ENCODE measurements around the gene MOCOS.
A peak's percentile ranks its signal among the peaks of the same experiment; 100 is the strongest.

The MOCOS gene

GRCh38 chr18:36169938-36170337, 17.4 kb upstream of the MOCOS start:
- in situ Hi-C loops (cut with HindIII; ENCODE audit: low pct_ligation_motif_present, low sequenced_read_pairs) = no loop called here
- TF ChIP-seq CTCF (IDR thresholded peaks at IDR 0.05; ENCODE audit: low read depth, low read length, missing control alignments) = no peak
- H3K27ac ChIP-seq = no peak overlapping the region
- no peak for DNase-seq
- H3K36me3 ChIP-seq (replicated peaks) = peaks cover 58% of the 10 kb centered on the region
- H3K27me3 ChIP-seq (replicated peaks) = no peaks in the 10 kb centered on the region
- H3K4me3 ChIP-seq (ENCODE audit: low read depth, low read length) = no peak overlapping the region

DNA sequence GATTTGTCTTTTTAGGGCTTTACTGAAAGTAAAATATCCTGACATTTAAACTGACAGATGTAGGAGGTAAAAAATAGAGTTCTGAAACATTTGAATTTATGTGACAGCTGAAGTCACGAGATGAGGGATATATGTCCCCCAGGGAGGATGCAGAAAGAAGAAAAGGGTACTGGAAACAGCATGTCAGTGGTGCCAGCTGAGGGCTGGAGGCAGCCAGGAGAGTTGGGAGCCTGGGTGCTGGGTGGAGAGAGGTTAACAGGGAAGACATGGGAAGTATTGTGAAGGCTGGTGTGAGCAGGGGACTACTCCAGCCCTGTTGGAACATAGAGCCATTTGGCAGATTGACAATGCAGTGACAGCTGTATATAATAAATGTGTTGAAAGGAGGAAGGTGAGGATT, 11.8 kb upstream of the MOCOS start:
- in situ Hi-C loops (cut with HindIII; ENCODE audit: low pct_ligation_motif_present, low sequenced_read_pairs) = no loop called here
- Histone ChIP-seq H3K36me3 (replicated peaks) (peaks cover 38% of the 10 kb centered on the region), H3K27me3 (replicated peaks) (no peaks in the 10 kb centered on the region), H3K4me3 (ENCODE audit: low read depth, low read length) (no peak overlapping the region), H3K27ac (no peak overlapping the region)
- no peak for DNase-seq
- no peak for TF ChIP-seq CTCF (IDR thresholded peaks at IDR 0.05; ENCODE audit: low read depth, low read length, missing control alignments)

- in situ Hi-C loops (cut with HindIII; ENCODE audit: low pct_ligation_motif_present, low sequenced_read_pairs) = no loop called here
- peaks cover 32% of the 10 kb centered on the region for H3K36me3 ChIP-seq (replicated peaks)
Measured at GRCh38 chr18:36176177-36176584, 11.1 kb upstream of the MOCOS start.

DNA sequence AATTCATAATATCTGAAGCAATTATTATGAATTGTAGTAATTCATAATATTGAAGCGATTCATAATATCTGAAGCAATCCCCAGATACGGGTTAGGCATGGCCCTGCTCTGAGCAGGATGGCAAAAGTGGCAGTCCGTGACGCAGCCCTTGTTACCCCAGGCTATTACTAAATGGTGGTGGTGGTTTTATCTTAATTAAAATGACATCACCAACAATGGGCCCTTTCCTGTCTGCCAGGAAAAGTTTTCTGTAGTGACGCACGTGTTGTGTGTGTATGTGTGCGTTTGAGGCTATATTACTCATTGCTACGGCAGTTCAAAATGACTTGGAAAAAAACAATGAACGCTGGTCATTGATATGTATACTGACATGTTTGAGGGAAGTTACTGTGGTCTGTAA, 10.6 kb upstream of the MOCOS start:
- H3K36me3 ChIP-seq (replicated peaks) = peaks cover 28% of the 10 kb centered on the region
- no peak overlapping the region for H3K4me3 ChIP-seq (ENCODE audit: low read depth, low read length)
- H3K27me3 ChIP-seq (replicated peaks) = no peaks in the 10 kb centered on the region
- no peak for TF ChIP-seq CTCF (IDR thresholded peaks at IDR 0.05; ENCODE audit: low read depth, low read length, missing control alignments)
- peak; percentile 36 for DNase-seq
- no peak overlapping the region for H3K27ac ChIP-seq
- in situ Hi-C loops (cut with HindIII; ENCODE audit: low pct_ligation_motif_present, low sequenced_read_pairs) = no loop called here

More at GRCh38 chr18:36176177-36176584, 11.1 kb upstream of the MOCOS start:
- no peak for DNase-seq
- no peak for TF ChIP-seq CTCF (IDR thresholded peaks at IDR 0.05; ENCODE audit: low read depth, low read length, missing control alignments)
- H3K4me3 ChIP-seq (ENCODE audit: low read depth, low read length) = no peak overlapping the region
- H3K27ac ChIP-seq = no peak overlapping the region
- H3K27me3 ChIP-seq (replicated peaks) = no peaks in the 10 kb centered on the region

GRCh38 chr18:36177913-36178312, 9.4 kb upstream of the MOCOS start:
- Histone ChIP-seq H3K27me3 (replicated peaks) (no peaks in the 10 kb centered on the region), H3K4me3 (ENCODE audit: low read depth, low read length) (no peak overlapping the region), H3K27ac (no peak overlapping the region), H3K36me3 (replicated peaks) (peaks cover 19% of the 10 kb centered on the region)
- no peak for TF ChIP-seq CTCF (IDR thresholded peaks at IDR 0.05; ENCODE audit: low read depth, low read length, missing control alignments)
- no peak for DNase-seq
- in situ Hi-C loops (cut with HindIII; ENCODE audit: low pct_ligation_motif_present, low sequenced_read_pairs) = no loop called here

DNA sequence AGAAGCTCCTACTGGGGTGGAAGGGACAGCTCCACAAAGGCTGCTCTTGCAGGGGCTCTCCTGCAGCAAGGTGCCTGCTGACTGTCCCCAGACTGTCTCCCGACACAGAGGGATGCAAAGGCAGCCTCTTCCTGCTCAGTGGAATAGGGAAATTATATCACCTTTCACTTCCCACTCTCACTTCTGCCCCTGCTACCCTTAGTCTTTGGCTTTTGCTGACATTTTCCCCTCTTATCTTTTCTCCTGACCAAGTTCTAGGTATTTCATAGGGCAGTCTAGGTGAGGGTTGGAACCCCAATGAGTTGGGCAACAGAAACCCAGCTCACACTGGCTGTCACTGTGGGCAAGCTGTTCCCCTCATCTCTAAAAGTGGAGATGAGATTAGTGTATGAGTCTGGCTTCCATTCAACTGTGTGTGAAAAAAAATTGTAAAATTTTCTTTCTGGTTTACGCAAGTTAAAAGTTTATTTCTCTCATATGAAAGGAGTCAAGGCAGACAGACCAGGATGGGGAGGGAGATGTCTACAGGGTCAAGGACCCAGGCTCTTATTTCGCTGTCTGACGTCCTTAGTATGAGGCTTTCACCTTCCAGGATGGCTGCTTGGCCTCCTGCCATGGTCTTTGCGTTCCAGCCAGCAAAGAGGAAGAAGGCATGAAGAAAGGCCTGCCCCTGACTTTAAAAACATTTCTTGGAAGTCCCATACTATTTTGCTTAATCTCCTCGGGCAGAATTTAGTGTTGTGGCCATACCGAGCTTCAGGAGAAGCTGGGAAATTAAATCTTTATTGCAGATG, 7.5 kb upstream of the MOCOS start:
- peaks cover 7% of the 10 kb centered on the region for H3K36me3 ChIP-seq (replicated peaks)
- no peak for TF ChIP-seq CTCF (IDR thresholded peaks at IDR 0.05; ENCODE audit: low read depth, low read length, missing control alignments)
- peak; percentile 72 for DNase-seq
- no peak overlapping the region for H3K27ac ChIP-seq
- H3K4me3 ChIP-seq (ENCODE audit: low read depth, low read length) = no peak overlapping the region
- in situ Hi-C loops (cut with HindIII; ENCODE audit: low pct_ligation_motif_present, low sequenced_read_pairs) = no loop called here
- H3K27me3 ChIP-seq (replicated peaks) = no peaks in the 10 kb centered on the region
